Renal cortex interstitium (tissue), 11 donors: Measurements from ENCODE around the gene TMEM121. TPM values are rescaled to one million over a fixed set of nuclear protein-coding genes. Genes with fewer than 3 reads are reported as not detected.
"Not testable (repeated sequence)": the region's sequence is repeated elsewhere in the genome, so short reads cannot be mapped to it uniquely, and the experiment has no call there.

Source experiments
- DNase-seq, 11 donors: peaks; one replicate each; pipeline ENCODE4 v3.0.0-alpha.2; 2013; ENCODE audit warnings: low read depth in 9 of 11, low spot score in 4 of 11; ENCODE audit errors: extremely low read depth in 1 of 11
- polyA plus RNA-seq, 3 donors: library from polyadenylated mRNA; unstranded; fragments of 120-200 nt; gene quantifications; one replicate each; pipeline ENCODE4 v1.2.1, GENCODE V29; 2013; ENCODE audit not compliant: insufficient read length in 3 of 3

Gene TMEM121
- polyA plus RNA-seq, 3 donors = 1.7 to 6.0 (median 5.7) TPM

DNA sequence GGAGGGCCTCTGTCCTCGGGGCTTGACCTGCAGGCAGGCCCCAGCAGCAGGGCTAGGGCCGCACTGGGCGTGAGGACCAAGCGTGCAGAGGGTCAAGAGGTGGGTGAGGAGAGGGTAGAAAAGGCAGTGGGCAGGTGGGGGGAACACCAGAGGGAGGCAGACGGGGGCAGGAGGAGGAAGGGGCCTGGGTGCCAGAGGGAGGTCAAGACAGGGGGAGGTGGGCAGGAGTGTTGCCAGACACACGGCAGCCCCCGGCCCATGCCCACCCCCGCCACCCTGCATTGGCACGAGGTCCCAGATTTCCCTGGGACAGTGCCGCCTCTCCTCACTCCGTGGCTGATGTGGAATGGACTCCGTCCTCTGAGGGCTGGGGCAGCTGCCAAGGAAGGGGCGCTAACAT, 8.2 kb downstream of the TMEM121 start:
- no peak for DNase-seq

DNA sequence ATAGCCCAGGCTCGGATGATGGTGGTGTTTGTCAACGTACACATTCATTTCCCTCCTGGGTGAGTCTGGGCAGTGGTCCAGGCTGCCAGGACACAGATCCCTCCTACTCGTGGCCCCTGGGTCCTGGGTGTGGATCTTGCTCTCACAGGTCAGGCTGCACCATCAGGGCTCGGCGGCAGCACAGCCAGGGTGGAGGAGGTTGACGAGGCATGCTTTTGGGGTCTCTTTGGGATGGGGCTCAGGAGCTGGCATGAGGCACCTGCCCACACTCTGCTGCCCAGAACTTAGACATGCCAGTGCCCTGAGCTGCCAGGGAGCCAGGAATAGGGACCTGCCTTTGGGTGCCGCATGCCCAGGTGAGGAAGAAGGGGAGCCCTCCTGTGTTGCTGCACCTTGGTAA, 9.7 kb downstream of the TMEM121 start:
- DNase-seq = no peak

DNA sequence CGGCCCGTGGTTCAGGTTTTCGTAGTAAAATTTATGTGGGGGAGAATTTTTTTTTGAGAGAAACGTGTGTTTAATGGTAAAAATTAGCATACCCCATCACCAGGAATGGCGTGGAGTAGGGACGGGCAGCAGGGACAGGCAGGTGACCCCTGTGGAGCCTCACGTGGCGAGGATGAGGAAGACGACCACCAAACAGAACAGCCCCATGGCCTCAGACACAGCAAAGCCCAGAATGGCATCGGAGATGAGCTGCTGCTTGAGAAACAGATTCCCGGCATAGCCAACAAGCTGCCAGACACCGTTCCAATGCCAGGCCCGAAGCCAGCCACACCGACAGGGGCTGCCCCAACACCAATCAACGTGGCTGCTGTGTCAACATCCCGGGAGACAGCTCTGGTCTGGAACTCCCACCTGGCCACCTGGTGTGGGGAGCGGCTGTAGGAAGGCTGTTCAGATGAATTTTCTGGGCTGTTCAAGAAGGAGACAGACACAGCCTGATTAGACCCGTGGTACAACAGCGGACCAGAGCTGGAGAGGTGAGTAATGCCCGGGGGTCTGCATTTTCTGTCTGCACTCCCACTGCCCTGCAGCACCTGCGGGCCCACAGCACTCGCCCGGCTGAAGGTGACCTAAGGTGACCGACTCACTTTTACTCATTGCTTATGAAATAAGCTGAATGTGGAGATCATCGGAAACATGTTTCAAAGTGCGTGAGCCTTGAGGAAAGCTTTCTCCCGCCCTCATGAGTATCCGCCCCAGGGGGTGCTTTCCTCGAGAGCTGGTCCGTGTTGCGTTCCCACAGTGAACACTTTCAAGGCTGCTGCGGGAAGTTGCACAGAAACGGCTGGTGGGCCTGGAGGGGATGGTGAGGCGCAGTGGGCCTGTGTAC, 10.6 kb downstream of the TMEM121 start:
- no peak for DNase-seq

DNA sequence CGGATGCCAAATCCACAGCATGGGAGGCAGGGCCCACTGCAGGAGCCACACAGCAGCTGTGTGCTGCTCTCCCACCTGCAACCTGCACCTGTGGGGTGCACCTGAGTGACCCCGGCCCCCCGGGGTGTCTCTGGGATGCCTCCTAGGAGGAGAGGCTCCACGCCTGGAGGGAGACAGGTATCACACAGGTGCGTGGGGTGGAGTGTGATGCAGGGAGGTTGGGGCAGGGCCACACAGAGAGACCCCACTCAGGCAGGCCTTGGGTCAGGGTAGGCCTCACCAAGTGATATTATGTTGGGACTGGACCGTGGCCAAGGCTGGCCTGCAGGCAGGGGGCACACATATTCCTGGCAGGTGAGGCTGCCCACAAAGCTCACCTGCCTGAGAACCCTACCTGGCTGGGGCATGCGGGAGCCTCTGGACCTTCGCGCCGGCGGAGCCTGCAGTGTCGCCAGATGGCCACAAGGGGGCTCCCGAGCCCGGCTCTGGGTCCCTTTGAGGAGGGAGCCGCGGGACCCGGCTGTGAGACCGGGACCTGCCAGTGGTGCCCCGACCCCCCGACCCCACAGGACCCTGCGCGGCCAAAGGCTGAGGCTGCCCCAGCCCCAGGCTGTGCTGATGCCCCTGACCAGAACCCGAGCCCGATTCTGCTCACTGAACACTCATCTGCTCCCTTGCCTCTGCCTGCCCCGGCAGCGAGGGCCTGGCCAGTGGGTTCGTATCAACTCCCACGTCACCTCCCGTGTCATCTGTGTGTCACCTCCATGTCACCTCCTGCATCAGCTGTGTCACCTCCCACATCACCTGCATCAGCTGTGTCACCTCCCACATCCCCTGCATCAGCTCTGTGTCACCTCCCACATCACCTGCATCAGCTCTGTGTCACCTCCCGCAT, 11.4 kb downstream of the TMEM121 start:
- DNase-seq = no peak

DNA sequence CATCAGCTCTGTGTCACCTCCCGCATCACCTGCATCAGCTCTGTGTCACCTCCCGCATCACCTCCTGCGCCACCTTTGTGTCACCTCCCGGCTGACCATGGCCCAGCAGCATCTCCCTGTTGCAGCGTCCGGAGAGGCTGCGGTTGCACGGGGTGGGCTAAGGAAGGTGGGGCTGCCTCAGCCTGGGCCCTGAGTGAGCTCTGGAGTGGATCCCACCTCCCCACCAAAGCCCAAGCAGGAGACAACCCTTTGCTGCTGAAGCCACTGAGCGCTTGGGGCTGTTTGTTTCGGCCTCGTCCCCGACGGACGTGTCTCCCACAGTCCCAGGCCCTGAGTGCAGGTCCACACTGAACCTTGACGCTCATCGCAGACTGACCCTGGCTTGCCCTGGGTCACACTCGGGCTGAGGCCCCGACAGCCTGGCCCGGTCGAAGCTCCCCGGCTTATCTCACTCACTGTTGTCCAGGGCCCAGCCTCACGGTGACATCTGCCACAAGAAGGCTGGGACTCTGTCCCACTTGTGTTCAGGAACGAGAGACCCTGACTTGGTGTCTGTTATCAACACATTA, 12.2 kb downstream of the TMEM121 start:
- no peak for DNase-seq

DNA sequence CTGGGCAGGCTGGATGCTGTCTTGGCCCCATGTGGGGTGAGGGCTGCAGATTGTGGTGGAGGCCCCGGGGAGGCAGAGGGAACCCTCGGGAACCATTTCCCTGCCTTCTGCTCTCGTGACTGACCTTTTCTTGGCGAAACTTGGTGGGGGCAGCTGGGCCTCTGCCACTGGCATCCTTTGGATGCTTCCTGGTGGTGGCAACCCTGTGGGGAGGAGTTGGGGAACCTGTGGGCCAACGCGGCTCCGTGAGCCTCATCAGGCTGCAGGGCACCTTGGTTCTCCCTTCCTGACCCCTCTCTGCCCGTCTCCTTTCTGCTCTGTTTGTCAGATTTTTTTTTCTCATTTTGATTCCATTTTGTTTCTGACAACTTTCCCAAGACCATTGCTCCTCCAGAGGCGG, 14.4 kb downstream of the TMEM121 start:
- DNase-seq = no peak

DNA sequence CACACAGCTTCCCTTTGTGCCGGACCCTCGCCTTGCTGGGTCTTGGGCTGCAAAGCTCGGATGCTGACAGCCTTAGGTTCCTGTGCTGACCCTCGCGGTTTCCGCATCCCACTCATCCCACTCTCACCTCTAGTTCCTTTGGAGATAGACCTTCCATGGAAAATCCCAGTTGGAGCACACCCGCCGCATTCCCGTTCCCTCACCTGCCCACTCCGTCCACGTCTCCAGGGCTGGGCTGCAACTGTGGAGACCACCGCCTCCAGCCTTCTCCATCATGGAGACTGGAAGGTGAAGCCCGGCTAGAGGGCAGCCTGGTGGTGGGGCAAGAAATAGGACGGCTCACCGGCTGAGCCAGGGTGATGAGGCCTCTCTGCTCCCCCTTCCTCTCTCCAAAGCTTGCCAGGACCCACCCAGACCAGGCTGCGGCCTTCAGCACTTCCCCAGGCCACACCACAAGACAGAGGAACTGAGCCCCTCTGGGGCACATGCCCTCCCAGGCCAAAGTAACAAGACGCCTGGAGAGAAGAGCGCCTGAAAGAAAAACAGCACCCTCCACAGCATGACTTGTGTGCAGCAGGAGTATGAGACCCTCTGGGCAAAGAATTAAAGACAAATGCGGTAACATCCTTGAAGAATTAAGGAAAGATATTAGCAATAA, 15.0 kb downstream of the TMEM121 start:
- DNase-seq = no peak

DNA sequence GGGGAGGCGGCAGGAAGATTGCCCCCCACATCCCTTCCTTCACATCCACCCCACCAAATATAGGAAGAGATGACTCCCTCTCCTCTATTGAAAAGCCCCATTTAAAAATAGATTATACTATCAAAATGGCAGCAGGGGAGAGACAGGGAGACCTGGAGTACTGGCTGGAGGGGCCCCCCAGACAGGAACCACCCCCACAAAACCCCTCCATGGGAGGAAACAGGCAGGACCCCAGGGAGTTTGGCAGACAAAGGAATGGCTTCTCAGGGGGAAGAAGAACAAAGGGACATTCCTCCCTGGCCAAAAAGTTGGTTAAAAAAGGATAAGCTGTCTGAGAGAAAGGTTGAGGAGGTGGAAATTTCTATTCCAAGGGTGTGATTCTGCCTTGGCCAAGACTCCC, 19.3 kb downstream of the TMEM121 start:
- DNase-seq = not testable (repeated sequence)

DNA sequence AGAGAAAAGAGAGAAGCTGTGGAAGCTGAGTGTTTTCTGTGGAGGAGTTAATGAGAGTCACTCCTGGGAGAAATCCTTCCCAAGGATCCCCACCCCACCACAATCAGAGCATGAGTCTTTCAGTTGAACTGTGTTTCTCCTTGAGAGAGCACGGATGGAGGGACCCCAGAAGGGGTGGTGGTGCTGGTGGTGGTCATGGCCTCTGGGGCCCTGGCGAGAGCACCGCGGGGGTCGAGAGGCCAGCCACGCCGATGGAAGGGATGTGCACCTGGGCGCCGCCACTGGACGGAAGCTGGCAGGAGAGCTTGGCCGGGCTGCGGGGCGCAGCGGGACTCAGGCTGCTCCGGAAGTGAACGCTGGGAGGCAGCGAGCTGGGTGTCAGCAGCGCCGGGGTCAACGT, 20.0 kb downstream of the TMEM121 start:
- not testable (repeated sequence) for DNase-seq

DNA sequence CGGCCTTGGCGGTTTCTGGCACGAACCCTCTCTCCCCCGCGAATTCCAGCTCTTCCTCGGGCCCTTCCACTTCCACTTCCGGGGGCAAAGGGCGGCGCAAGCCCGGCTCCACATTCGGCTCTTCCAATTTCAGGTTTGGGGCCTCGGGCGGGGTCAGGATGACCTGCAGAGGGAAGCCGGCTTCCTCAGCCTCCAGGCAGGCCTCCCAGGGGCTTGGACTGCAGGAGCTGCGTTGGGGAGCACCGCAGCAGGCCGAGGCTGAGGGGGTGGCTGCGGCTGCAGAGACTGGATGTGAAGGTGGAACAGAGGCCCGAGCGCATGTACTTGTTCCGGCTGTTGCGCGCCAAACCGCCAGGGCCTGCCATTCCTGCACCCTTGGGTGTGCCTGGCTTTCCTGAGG, 20.7 kb downstream of the TMEM121 start:
- not testable (repeated sequence) for DNase-seq

DNA sequence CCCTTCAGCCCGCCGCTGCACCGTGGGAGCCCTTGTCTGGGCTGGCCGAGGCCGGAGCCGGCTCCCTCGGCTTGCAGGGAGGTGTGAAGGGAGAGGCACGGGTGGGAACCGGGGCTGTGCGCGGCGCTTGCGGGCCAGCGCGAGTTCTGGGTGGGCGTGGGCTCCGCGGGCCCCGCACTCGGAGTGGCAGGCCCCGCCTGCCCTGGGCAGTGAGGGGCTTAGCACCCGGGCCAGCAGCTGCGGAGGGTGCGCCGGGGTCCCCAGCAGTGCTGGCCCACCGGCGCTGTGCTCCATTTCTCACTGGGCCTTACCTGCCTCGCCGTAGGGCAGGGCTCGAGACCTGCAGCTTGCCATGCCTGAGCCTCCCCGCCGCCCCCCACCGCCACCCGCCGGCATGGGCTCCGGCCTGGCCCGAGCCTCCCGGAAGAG, 21.4 kb downstream of the TMEM121 start:
- DNase-seq = no peak

DNA sequence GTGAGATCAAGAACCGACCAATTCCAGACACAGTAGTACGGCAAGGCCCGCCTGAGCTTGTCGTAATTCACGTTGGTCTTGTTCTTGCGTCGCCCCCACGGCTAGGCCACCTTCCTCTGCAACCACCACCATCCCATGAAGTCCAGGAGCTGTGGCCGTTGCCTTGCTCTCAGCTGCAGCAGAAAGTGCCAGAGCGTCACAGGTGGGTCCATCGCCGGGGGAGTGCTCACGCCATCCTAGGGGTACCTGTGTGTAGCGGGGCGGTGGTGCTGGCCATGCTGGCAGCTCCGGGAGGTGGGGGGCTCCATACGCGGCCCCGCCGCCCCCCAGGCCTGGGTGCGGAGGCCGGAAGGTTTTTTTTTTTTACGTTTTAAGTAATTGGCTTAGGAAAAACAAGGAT, 23.1 kb downstream of the TMEM121 start:
- DNase-seq = no peak

DNA sequence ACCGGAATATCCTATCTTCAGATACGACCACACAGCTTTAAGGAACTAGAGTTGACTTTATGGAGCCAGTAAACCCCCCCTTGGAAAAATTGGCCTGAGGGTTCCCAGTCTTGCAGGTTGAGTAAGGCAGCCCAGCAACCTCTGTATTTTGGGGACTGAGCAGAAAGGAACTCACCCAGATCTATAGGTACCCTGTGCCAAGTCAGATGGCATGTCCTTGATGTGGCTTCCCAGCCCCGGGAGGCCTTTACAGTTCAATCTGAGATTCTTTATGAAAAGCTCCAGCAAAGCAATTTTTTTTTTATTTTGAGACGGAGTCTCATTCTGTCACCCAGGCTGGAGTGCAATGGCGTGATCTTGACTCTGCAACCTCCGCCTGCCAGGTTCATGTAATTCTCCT, 27.6 kb downstream of the TMEM121 start:
- DNase-seq = no peak

DNA sequence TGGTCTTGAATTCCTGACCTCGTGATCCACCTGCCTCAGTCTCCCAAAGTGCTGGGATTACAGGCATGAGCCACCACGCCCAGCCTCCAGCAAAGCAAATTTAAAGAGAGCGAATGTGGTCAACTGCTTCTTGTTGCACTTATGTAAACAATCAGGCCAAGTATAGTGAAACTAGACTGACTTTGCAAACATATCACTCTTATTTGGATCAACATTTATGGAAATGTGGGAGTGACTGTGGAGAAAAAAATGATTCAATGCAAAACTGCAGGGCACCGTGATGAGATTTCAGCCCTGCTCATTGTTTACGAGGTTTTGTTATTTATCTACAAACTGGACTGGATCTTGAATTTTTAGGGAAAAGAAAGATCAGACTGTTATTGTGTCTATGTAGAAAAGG, 28.1 kb downstream of the TMEM121 start:
- DNase-seq = no peak

DNA sequence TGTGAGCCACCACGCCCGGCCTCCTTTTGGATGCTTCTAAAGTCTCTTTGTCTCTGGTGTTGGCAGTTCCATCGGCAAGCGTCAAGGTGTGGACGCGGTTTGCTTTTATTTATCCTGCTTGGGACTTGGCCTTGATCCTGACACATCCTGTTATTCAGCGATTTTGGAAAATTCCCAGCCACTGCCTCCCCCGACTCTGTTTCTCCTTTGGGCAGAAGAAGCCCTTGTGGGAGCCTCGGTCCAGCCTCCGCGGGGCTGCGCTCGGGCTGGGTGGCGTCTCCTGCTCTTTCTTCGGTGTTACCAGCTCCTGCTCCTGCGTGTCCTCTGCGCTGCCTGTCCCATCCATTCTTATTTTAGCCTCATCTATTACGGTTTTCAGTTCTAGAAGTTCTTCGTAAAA, 31.3 kb downstream of the TMEM121 start:
- DNase-seq = not testable (repeated sequence)

DNA sequence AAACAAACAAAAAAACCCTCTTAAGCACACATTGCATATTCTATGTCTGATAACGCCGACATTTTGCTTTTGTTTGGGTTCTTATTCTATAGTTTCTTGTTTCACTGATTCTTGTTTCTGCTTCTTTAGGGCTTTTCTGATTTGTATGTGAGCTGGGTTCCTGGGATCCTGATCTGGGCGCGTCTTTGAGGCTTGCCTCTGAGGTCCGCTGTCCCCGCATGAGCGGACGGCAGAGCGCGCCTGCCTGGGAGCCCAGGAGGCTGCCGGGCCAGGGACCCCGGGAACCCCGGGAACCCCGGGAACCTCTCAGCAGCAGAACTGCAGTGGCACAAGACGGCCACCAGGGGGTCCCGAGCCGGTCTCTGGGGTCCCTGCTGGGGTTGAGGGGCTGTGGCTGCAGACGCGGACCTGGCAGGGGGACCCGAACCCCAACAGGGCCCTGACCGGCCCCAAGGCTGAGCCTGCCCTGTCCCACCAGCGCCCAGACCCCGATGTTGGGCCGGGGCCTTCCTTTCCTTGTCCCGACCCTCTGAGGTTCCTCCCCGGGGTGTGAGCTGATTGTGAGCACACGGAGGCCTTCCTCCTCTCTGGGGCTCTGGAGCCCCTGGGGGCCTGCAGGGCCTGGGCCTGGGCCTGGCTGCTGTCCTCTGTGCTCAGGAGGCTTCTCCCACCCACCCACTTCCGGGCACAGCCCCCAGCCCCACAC, 32.2 kb downstream of the TMEM121 start:
- not testable (repeated sequence) for DNase-seq

DNA sequence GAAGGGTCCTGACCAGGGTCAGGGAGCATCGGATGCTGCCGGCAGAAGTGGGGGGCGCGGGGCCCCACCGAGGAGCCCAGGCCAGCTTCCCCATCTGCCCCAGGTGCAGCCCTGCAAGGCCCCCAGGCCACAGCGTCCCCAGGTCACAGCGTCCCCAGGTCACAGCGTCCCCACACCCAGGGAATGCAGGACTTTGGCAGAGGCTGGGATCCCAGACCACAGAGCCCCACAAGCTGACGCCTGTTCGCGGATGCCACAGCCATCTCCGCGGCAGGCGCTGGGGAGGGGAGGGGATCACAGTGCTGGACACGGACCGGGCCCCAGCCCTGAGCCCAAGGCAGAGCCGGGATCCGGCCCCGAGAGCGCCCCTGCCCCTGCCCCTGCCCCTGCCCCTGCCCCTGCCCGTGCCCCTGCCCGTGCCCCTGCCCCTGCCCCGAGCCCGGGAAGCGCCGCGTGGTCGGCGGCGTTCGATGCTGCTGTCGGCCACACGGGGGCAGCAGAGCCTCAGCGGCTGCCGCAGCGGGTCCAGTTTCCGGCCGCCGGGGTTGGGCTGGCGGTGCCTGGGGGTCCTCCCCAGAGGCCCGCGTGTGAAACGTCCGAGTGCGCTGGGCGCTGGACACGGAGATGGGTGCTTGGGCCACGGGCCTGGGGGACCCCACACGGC, 33.1 kb downstream of the TMEM121 start:
- DNase-seq = not testable (repeated sequence)

DNA sequence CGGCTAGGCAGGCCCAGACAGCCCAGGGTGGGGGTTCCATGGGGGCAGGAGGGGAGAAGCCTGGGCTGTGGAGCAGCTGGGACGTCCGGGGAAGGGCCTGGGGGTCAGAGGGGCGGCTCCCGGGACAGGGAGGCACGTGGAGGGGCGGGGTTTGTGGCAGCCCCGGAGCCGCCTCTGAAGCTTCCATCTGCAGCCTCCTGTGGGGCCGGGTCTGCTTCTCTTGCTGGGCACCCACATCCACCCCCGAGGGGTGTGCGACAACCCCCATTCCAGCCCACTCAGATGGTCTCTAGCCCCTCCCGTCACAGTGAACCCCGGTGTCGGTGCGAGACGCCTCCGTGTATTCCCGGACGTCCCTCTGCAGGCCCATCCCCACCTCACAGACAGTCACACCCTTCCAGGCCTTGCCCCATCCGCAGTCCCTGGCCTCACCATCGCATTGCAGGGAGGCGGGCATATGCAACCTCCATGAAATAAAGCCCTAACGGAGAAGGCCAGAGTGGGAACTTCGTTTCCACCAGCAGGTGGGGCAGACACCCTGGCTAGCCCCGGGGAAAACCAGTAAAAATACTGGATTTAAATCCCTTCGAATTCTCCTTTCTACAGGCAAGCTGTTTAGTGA, 33.8 kb downstream of the TMEM121 start:
- not testable (repeated sequence) for DNase-seq
